ENCODE results near the gene PPDPF.

The PPDPF gene

GRCh38 chr20:63549679-63550282, 29.2 kb downstream of the PPDPF start:
- Histone ChIP-seq H3K4me3 (ENCODE audit: low read depth, low read length) (no peak overlapping the region), H3K36me3 (no peaks in the 10 kb centered on the region), H3K27me3 (ENCODE audit: insufficient read depth, low read depth, severe bottlenecking) (no peaks in the 10 kb centered on the region), H3K27ac (no peak overlapping the region), H3K9me3 (ENCODE audit: severe bottlenecking) (no peaks in the 10 kb centered on the region)
- no peak for DNase-seq
- TF ChIP-seq CTCF (IDR thresholded peaks at IDR 0.05; ENCODE audit: low read depth, low read length), result no peak

GRCh38 chr20:63551068-63551467, 30.5 kb downstream of the PPDPF start:
- Histone ChIP-seq H3K4me3 (ENCODE audit: low read depth, low read length) (no peak overlapping the region), H3K27ac (no peak overlapping the region), H3K36me3 (no peaks in the 10 kb centered on the region), H3K9me3 (ENCODE audit: severe bottlenecking) (no peaks in the 10 kb centered on the region), H3K27me3 (ENCODE audit: insufficient read depth, low read depth, severe bottlenecking) (no peaks in the 10 kb centered on the region)
- no peak for TF ChIP-seq CTCF (IDR thresholded peaks at IDR 0.05; ENCODE audit: low read depth, low read length)
- DNase-seq, result no peak

- peak; percentile 19 for DNase-seq
- Histone ChIP-seq H3K27me3 (ENCODE audit: insufficient read depth, low read depth, severe bottlenecking) (no peaks in the 10 kb centered on the region), H3K36me3 (no peaks in the 10 kb centered on the region), H3K9me3 (ENCODE audit: severe bottlenecking) (no peaks in the 10 kb centered on the region), H3K27ac (no peak overlapping the region), H3K4me3 (ENCODE audit: low read depth, low read length) (no peak overlapping the region)
- TF ChIP-seq CTCF (IDR thresholded peaks at IDR 0.05; ENCODE audit: low read depth, low read length), result no peak
Measured at GRCh38 chr20:63552481-63553249, 32.1 kb downstream of the PPDPF start.

GRCh38 chr20:63553251-63553932, 32.8 kb downstream of the PPDPF start:
- no peak for TF ChIP-seq CTCF (IDR thresholded peaks at IDR 0.05; ENCODE audit: low read depth, low read length)
- peak overlapping the region; percentile 55 for H3K4me3 ChIP-seq (ENCODE audit: low read depth, low read length)
- H3K36me3 ChIP-seq, result no peaks in the 10 kb centered on the region
- no peaks in the 10 kb centered on the region for H3K27me3 ChIP-seq (ENCODE audit: insufficient read depth, low read depth, severe bottlenecking)
- DNase-seq, result peak; percentile 86
- H3K9me3 ChIP-seq (ENCODE audit: severe bottlenecking), result no peaks in the 10 kb centered on the region
- no peak overlapping the region for H3K27ac ChIP-seq

GRCh38 chr20:63553933-63554290, 33.3 kb downstream of the PPDPF start, which contains the start of gene FNDC11:
Gene FNDC11, plus strand, starts transcription at chr20:63554159. Its CDS starts 1,505 bp downstream, at chr20:63555664.
- no peak for TF ChIP-seq CTCF (IDR thresholded peaks at IDR 0.05; ENCODE audit: low read depth, low read length)
- Histone ChIP-seq H3K27me3 (ENCODE audit: insufficient read depth, low read depth, severe bottlenecking) (no peaks in the 10 kb centered on the region), H3K4me3 (ENCODE audit: low read depth, low read length) (peak within 1 kb of the TSS; percentile 55), H3K9me3 (ENCODE audit: severe bottlenecking) (no peaks in the 10 kb centered on the region), H3K36me3 (no peaks in the 10 kb centered on the region), H3K27ac (no peak within 1 kb of the TSS)
- DNase-seq, result peak; percentile 35

All from WERI-Rb-1 (cell line).